AG04450 (cell line): Measurements from ENCODE around the gene LSS. TPM values are rescaled to one million over a fixed set of nuclear protein-coding genes. Genes with fewer than 3 reads are reported as not detected.

ENCODE experiments used
- CTCF ChIA-PET: fragments of 300-600, 350-600 bp; formaldehyde crosslinking; extraction: SDS; loops from one replicate; lab custom pipeline; 2022; ENCODE audit warnings: antibody characterized with exemption, inconsistent platforms; lab: Charles Lee
- POLR2A ChIA-PET: fragments of 350-600 bp; formaldehyde crosslinking; extraction: SDS; loops from one replicate; lab custom pipeline; 2021; ENCODE audit warnings: antibody characterized with exemption, inconsistent platforms; lab: Yijun Ruan, JAX
- DNase-seq: peaks from one replicate; pipeline ENCODE4 v3.0.0-alpha.2; 2011; ENCODE audit warnings: low read depth, low spot score
- H3K27ac ChIP-seq: one replicate; pipeline ENCODE4 v1.5.1; 2012; ENCODE audit warnings: low read depth, low read length, control low read depth
- H3K27me3 ChIP-seq: one replicate; pipeline ENCODE4 v1.6.0; 2012; ENCODE audit warnings: low read length; ENCODE audit not compliant: control insufficient read depth, insufficient read depth
- H3K4me3 ChIP-seq: 2 replicates; pipeline ENCODE4 v1.5.1; 2011; ENCODE audit warnings: mild to moderate bottlenecking, low read depth, low read length, control low read depth
- H3K9me3 ChIP-seq: 2 replicates; pipeline ENCODE4 v1.5.1; 2012; ENCODE audit warnings: low read length; ENCODE audit not compliant: control insufficient read depth, insufficient read depth
- CTCF ChIP-seq: IDR thresholded peaks from 2 replicates; pipeline ENCODE4 v1.5.1; 2011; ENCODE audit warnings: low read depth, low read length, control low read depth, inconsistent platforms
- polyA plus RNA-seq: library from polyadenylated mRNA; depleted of rRNA; stranded (reverse); fragments of >200 nt; gene quantifications from 2 replicates; pipeline ENCODE4 v1.2.3, GENCODE V29; 2011

The LSS gene
- polyA plus RNA-seq, 1 experiment: 49.0 TPM

- H3K4me3 ChIP-seq: no peak overlapping the region
- POLR2A ChIA-PET: no interaction called here
- no peak for TF ChIP-seq CTCF
- H3K27me3 ChIP-seq: peaks cover 14% of the 10 kb centered on the region
- CTCF ChIA-PET: interaction anchor here (1.0 kb wide), 1 partner anchor 25 kb away, joined by 4 read pairs; no protein-coding TSS in a partner anchor
- no peak overlapping the region for H3K27ac ChIP-seq
- DNase-seq: no peak
- H3K9me3 ChIP-seq: peaks cover 5% of the 10 kb centered on the region
These were observed 60.3 kb downstream of the LSS start for GRCh38 chr21:46168238-46168637.

- CTCF ChIA-PET: interaction anchor here (0.7 to 0.8 kb wide), 2 partner anchors 12 to 22 kb away, joined by 3 to 4 read pairs; no protein-coding TSS in a partner anchor
- Histone ChIP-seq H3K9me3 (peaks cover 6% of the 10 kb centered on the region; the same call in 1 of the 2 replicates), H3K27ac (no peak overlapping the region), H3K4me3 (no peak overlapping the region), H3K27me3 (peaks cover 27% of the 10 kb centered on the region)
- no peak for TF ChIP-seq CTCF
- no peak for DNase-seq
- POLR2A ChIA-PET: no interaction called here
These were observed 63.5 kb downstream of the LSS start for GRCh38 chr21:46165098-46165497.

- Histone ChIP-seq H3K9me3 (peaks cover 6% of the 10 kb centered on the region; the same call in 1 of the 2 replicates), H3K4me3 (no peak overlapping the region), H3K27me3 (peaks cover 25% of the 10 kb centered on the region), H3K27ac (no peak overlapping the region)
- TF ChIP-seq CTCF: no peak
- ChIA-PET POLR2A (no interaction called here), CTCF (no interaction called here)
- DNase-seq: no peak
These were observed 65.2 kb downstream of the LSS start for GRCh38 chr21:46163380-46163779.

- Histone ChIP-seq H3K27me3 (peaks cover 21% of the 10 kb centered on the region), H3K9me3 (peaks cover 6% of the 10 kb centered on the region; the same call in 1 of the 2 replicates), H3K27ac (no peak overlapping the region), H3K4me3 (no peak overlapping the region)
- DNase-seq: no peak
- TF ChIP-seq CTCF: no peak
- ChIA-PET CTCF (interaction anchor here (1.2 kb wide), 1 partner anchor 8 kb away, joined by 4 read pairs; no protein-coding TSS in a partner anchor), POLR2A (no interaction called here)
These were observed 66.7 kb downstream of the LSS start for GRCh38 chr21:46161633-46162592.
